Uterus (tissue), 2 donors: ENCODE results near the gene MICAL1.

Experiments
- CTCF ChIP-seq, 4 experiments: fragments of 200-600 bp in 2 of 4; fragments of 450-650 bp in 2 of 4; sonication (generic) in 2 of 4; IDR thresholded peaks; one replicate each; pipeline ENCODE4 v1.5.1; 2016 to 2019; ENCODE audit warnings: antibody characterized with exemption in 4 of 4, mild to moderate bottlenecking in 2 of 4, moderate library complexity in 1 of 4
- POLR2A ChIP-seq, 2 donors: fragments of 450-650 bp; IDR thresholded peaks; one replicate each; pipeline ENCODE4 v1.6.1; 2016; ENCODE audit warnings: antibody characterized with exemption in 2 of 2, mild to moderate bottlenecking in 1 of 2, moderate library complexity in 1 of 2

GRCh38 chr6:109456710-109457561 lies 1.4 kb upstream of the MICAL1 start:
- TF ChIP-seq CTCF (IDR thresholded peaks at IDR 0.05) = no peak
- no peak for TF ChIP-seq POLR2A (IDR thresholded peaks at IDR 0.05)
